Nephron (organoid): ENCODE results near the gene TRIM71.

Experiments used
- H3K27ac Mint-ChIP-seq, 3 experiments: 2 replicates each; pipeline ENCODE4 v1.8.0; 2020; ENCODE audit warnings: mixed read lengths in 3 of 3, mild to moderate bottlenecking in 2 of 3, moderate library complexity in 1 of 3
- H3K27me3 Mint-ChIP-seq: 2 replicates; pipeline ENCODE4 v1.8.0; 2021; ENCODE audit warnings: low read depth, mild to moderate bottlenecking, moderate library complexity, mixed read lengths
- H3K36me3 Mint-ChIP-seq: 2 replicates; pipeline ENCODE4 v1.8.0; 2020; ENCODE audit warnings: low read depth, mixed read lengths
- H3K4me1 Mint-ChIP-seq: 2 replicates; pipeline ENCODE4 v1.8.0; 2020; ENCODE audit warnings: mixed read lengths
- H3K4me3 Mint-ChIP-seq, 3 experiments: 2 replicates each; pipeline ENCODE4 v1.8.0; 2020; ENCODE audit warnings: mild to moderate bottlenecking in 3 of 3, mixed read lengths in 3 of 3, moderate library complexity in 2 of 3
- H3K9me3 Mint-ChIP-seq: 2 replicates; pipeline ENCODE4 v1.8.0; 2020; ENCODE audit warnings: mixed read lengths
- CTCF ChIP-seq, 3 experiments: fragments of 200-600 bp; sonication (generic); IDR thresholded peaks; one replicate each; pipeline ENCODE4 v1.5.0; 2021; ENCODE audit warnings: antibody characterized with exemption in 3 of 3; ENCODE audit not compliant: unreplicated experiment in 3 of 3

Gene TRIM71

GRCh38 chr3:32895701-32896100 is 77.9 kb downstream of the TRIM71 start:
- Mint-ChIP-seq H3K27ac (peak overlapping the region in 1 of 3 experiments; percentile 92), H3K9me3 (no peaks in the 10 kb centered on the region), H3K4me1 (no peaks in the 10 kb centered on the region), H3K4me3 (no peak overlapping the region), H3K36me3 (peaks cover 49% of the 10 kb centered on the region), H3K27me3 (peaks cover 14% of the 10 kb centered on the region)
- TF ChIP-seq CTCF (IDR thresholded peaks at IDR 0.05; ENCODE audit: unreplicated experiment in 3 of 3), result no peak

- no peaks in the 10 kb centered on the region for H3K9me3 Mint-ChIP-seq
- peaks cover 44% of the 10 kb centered on the region for H3K36me3 Mint-ChIP-seq
- peaks cover 14% of the 10 kb centered on the region for H3K27me3 Mint-ChIP-seq
- TF ChIP-seq CTCF (IDR thresholded peaks at IDR 0.05; ENCODE audit: unreplicated experiment in 3 of 3), result no peak
- no peak overlapping the region for H3K4me3 Mint-ChIP-seq
- H3K27ac Mint-ChIP-seq, result peak overlapping the region in 1 of 3 experiments; percentile 92
- no peaks in the 10 kb centered on the region for H3K4me1 Mint-ChIP-seq
Measured at GRCh38 chr3:32896143-32896542, 78.3 kb downstream of the TRIM71 start.

- no peak for TF ChIP-seq CTCF (IDR thresholded peaks at IDR 0.05; ENCODE audit: unreplicated experiment in 3 of 3)
- peak overlapping the region; percentile 2 to 92 (median 44) for H3K27ac Mint-ChIP-seq
- no peaks in the 10 kb centered on the region for H3K4me1 Mint-ChIP-seq
- no peaks in the 10 kb centered on the region for H3K9me3 Mint-ChIP-seq
- H3K4me3 Mint-ChIP-seq, result no peak overlapping the region
- H3K27me3 Mint-ChIP-seq, result peaks cover 17% of the 10 kb centered on the region
- peaks cover 35% of the 10 kb centered on the region for H3K36me3 Mint-ChIP-seq
Measured at GRCh38 chr3:32897001-32897601, 79.3 kb downstream of the TRIM71 start.

- peaks cover 17% of the 10 kb centered on the region for H3K27me3 Mint-ChIP-seq
- no peaks in the 10 kb centered on the region for H3K4me1 Mint-ChIP-seq
- TF ChIP-seq CTCF (IDR thresholded peaks at IDR 0.05; ENCODE audit: unreplicated experiment in 3 of 3), result no peak
- H3K4me3 Mint-ChIP-seq, result no peak overlapping the region
- H3K9me3 Mint-ChIP-seq, result no peaks in the 10 kb centered on the region
- peak overlapping the region in 1 of 3 experiments; percentile 55 for H3K27ac Mint-ChIP-seq
- peaks cover 28% of the 10 kb centered on the region for H3K36me3 Mint-ChIP-seq
Measured at GRCh38 chr3:32897981-32898623, 80.3 kb downstream of the TRIM71 start.

GRCh38 chr3:32899265-32899664 is 81.5 kb downstream of the TRIM71 start:
- no peak for TF ChIP-seq CTCF (IDR thresholded peaks at IDR 0.05; ENCODE audit: unreplicated experiment in 3 of 3)
- Mint-ChIP-seq H3K27me3 (peaks cover 17% of the 10 kb centered on the region), H3K4me1 (no peaks in the 10 kb centered on the region), H3K27ac (peak overlapping the region in 1 of 3 experiments; percentile 55), H3K9me3 (no peaks in the 10 kb centered on the region), H3K36me3 (peaks cover 29% of the 10 kb centered on the region), H3K4me3 (no peak overlapping the region)
